PC-3 (cell line): ENCODE measurements around the gene TSPYL2. TPM values are rescaled to one million over a fixed set of nuclear protein-coding genes. Genes with fewer than 3 reads are reported as not detected.

Source experiments
- ATAC-seq: fragments of 200-7000 bp; cut with Tn5 transposase; 2 replicates; pipeline ENCODE4 v1.9.1; 2020; ENCODE audit warnings: mild to moderate bottlenecking, moderate library complexity
- BruUV-seq: library from RNA; stranded (reverse); fragments of 400-500 nt; replicated peaks from 2 replicates; lab custom pipeline; 2021; lab: Mats Ljungman, UMichigan
- CTCF ChIA-PET: fragments of 300-600 bp; sonication (Branson Sonifier 250); formaldehyde crosslinking; loops from one replicate; lab custom pipeline; 2022; ENCODE audit warnings: antibody characterized with exemption; lab: Charles Lee
- POLR2A ChIA-PET: fragments of 300-600 bp; sonication (Branson Sonifier 250); formaldehyde crosslinking; loops from one replicate; lab custom pipeline; 2022; ENCODE audit warnings: antibody characterized with exemption; ENCODE audit not compliant: unreplicated experiment; lab: Charles Lee
- DNase-seq: peaks from one replicate; pipeline ENCODE4 v3.0.0-alpha.2; 2015
- H2AFZ ChIP-seq: fragments of 300-600 bp; sonication (generic); 2 replicates; pipeline ENCODE4 v1.6.0; 2016; ENCODE audit warnings: antibody characterized with exemption, low read length
- H3F3A ChIP-seq: fragments of 300-600 bp; sonication (generic); one replicate; pipeline ENCODE4 v1.6.0; 2017; ENCODE audit warnings: antibody characterized with exemption, low read length, control low read depth, mild to moderate bottlenecking; ENCODE audit not compliant: unreplicated experiment
- H3K27ac ChIP-seq: fragments of 300-600 bp; sonication (generic); 2 replicates; pipeline ENCODE4 v1.5.1; 2016; ENCODE audit warnings: mild to moderate bottlenecking, low read length
- H3K27me3 ChIP-seq: fragments of 300-600 bp; sonication (generic); 2 replicates; pipeline ENCODE4 v1.6.1; 2016; ENCODE audit warnings: low read length, mixed read lengths
- H3K36me3 ChIP-seq: fragments of 300-600 bp; sonication (generic); 2 replicates; pipeline ENCODE4 v1.6.1; 2016; ENCODE audit warnings: low read depth, mixed run types, low read length, mixed read lengths
- H3K4me1 ChIP-seq: fragments of 300-600 bp; sonication (generic); 2 replicates; pipeline ENCODE4 v1.5.1; 2016; ENCODE audit warnings: low read length; ENCODE audit not compliant: insufficient read depth
- H3K4me2 ChIP-seq: fragments of 300-600 bp; sonication (generic); 2 replicates; pipeline ENCODE4 v1.6.0; 2016; ENCODE audit warnings: low read length
- H3K4me3 ChIP-seq: fragments of 300-600 bp; sonication (generic); 2 replicates; pipeline ENCODE4 v1.5.1; 2016; ENCODE audit warnings: mild to moderate bottlenecking, low read length, mixed read lengths
- H3K79me2 ChIP-seq: fragments of 300-600 bp; sonication (generic); 2 replicates; pipeline ENCODE4 v1.6.1; 2017; ENCODE audit warnings: low read length, mixed read lengths
- H3K9ac ChIP-seq: fragments of 300-600 bp; sonication (generic); 2 replicates; pipeline ENCODE4 v1.6.0; 2016; ENCODE audit warnings: mild to moderate bottlenecking, low read length
- H3K9me2 ChIP-seq: fragments of 300-600 bp; sonication (generic); replicated peaks from 2 replicates; pipeline ENCODE4 v1.6.1; 2016; ENCODE audit warnings: mixed run types, low read length, mixed read lengths
- H3K9me3 ChIP-seq: fragments of 300-600 bp; sonication (generic); 2 replicates; pipeline ENCODE4 v1.6.1; 2016; ENCODE audit warnings: low read length, mixed read lengths
- H4K20me1 ChIP-seq: fragments of 300-600 bp; sonication (generic); 2 replicates; pipeline ENCODE4 v1.6.1; 2016; ENCODE audit warnings: low read length, mixed read lengths
- CTCF ChIP-seq: fragments of 300-600 bp; sonication (generic); conservative IDR thresholded peaks from 2 replicates; pipeline ENCODE4 v1.5.1; 2017; ENCODE audit warnings: antibody characterized with exemption, low read depth, mild to moderate bottlenecking, low read length
- EZH2 ChIP-seq: fragments of 300-600 bp; sonication (generic); IDR thresholded peaks from one replicate; pipeline ENCODE4 v1.6.1; 2017; ENCODE audit warnings: antibody characterized with exemption, mild to moderate bottlenecking, low read length; ENCODE audit not compliant: unreplicated experiment
- EZH2phosphoT487 ChIP-seq: fragments of 300-600 bp; sonication (generic); IDR thresholded peaks from 2 replicates; pipeline ENCODE4 v1.6.1; 2018; ENCODE audit warnings: mild to moderate bottlenecking, antibody characterized with exemption, low read length, borderline replicate concordance
- intact Hi-C: fragments of 100-400 bp; cut with micrococcal nuclease; formaldehyde crosslinking; loops from 2 replicates; pipeline ENCODE4 v1.9.0; 2023
- total RNA-seq: library from RNA; depleted of rRNA; stranded (reverse); fragments of >200 nt; gene quantifications from 2 replicates; pipeline ENCODE4 v1.2.3, GENCODE V29; 2014

TSPYL2 gene
- total RNA-seq, 1 experiment from 2014 or later, result 22.4 TPM

DNA sequence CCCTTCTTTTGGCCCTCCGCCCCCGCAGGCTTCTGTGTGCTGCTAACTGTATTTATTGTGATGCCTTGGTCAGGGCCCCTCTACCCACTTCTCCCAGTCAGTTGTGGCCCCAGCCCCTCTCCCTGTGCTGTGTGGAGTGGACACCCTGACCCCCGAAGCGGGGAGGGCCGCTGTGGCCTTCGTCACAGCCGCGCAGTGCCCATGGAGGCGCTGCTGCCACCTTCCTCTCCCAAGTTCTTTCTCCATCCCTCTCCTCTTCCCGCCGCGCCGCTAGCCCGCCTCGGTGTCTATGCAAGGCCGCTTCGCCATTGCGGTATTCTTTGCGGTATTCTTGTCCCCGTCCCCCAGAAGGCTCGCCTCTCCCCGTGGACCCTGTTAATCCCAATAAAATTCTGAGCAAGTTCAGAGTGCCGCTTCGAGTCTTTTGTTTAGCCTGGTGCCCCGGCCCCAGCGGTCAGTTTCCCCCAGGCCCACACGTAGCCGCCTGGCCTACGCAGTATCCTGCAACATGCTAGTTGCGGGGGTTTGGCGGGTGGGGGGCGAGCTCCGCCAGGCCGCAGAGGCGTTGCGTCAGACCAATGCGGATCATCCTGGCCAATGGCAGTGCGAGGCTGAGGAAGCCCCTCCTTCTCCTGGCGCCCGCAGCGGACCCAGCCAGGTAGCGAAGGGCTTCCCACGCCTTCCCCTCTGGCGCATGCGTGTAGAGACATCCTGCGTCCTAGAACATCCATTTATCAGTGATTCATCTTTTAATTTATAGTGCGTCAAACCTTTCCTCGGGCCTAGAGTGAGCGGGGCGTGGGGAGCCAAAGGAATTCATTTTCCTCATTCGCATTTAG, 6.2 kb downstream of the TSPYL2 start:
- ChIA-PET CTCF (interaction anchor here (0.6 kb wide), 1 partner anchor 40 kb away, joined by 3 read pairs; no protein-coding TSS in a partner anchor), POLR2A (no interaction called here)
- no peaks in the 10 kb centered on the region for H3K27me3 ChIP-seq
- peaks cover 8% of the 10 kb centered on the region for H3K36me3 ChIP-seq
- H3K4me3 ChIP-seq, result peak overlapping the region; percentile 81
- peaks cover 11% of the 10 kb centered on the region for H3K4me1 ChIP-seq
- no peaks in the 10 kb centered on the region for H3K9me3 ChIP-seq
- peaks cover 12% of the 10 kb centered on the region for H3K79me2 ChIP-seq
- TF ChIP-seq CTCF (no peak), EZH2phosphoT487 (no peak), EZH2 (no peak)
- no peaks in the 10 kb centered on the region for H3F3A ChIP-seq
- TSS peak; percentile 75 for BruUV-seq
- intact Hi-C loops, result no loop called here
- peaks cover 8% of the 10 kb centered on the region for H4K20me1 ChIP-seq
- H3K4me2 ChIP-seq, result peak overlapping the region; percentile 99
- H2AFZ ChIP-seq, result peak overlapping the region; percentile 92
- H3K9me2 ChIP-seq, result no peaks in the 10 kb centered on the region
- peak overlapping the region; percentile 86 for H3K27ac ChIP-seq
- H3K9ac ChIP-seq, result peak overlapping the region; percentile 82
- ATAC-seq (peak; percentile 79), DNase-seq (peak; percentile 89)

GRCh38 chrX:53089224-53089842, 7.2 kb downstream of the TSPYL2 start:
- POLR2A ChIA-PET, result no interaction called here
- peaks cover 8% of the 10 kb centered on the region for H3K36me3 ChIP-seq
- intact Hi-C loops, result loop anchor here (1.0 kb wide), 1 partner anchor 18 kb away; no protein-coding TSS in a partner anchor
- no peaks in the 10 kb centered on the region for H3K9me3 ChIP-seq
- peak overlapping the region; percentile 99 for H3K4me2 ChIP-seq
- no peaks in the 10 kb centered on the region for H4K20me1 ChIP-seq
- H3K9me2 ChIP-seq, result no peaks in the 10 kb centered on the region
- ATAC-seq (no peak), DNase-seq (peak; percentile 62)
- peaks cover 2% of the 10 kb centered on the region; the same call in 1 of the 2 replicates for H3K79me2 ChIP-seq
- peak overlapping the region; percentile 92 for H2AFZ ChIP-seq
- H3K9ac ChIP-seq, result peak overlapping the region; percentile 82
- BruUV-seq, result no TSS peak
- peak overlapping the region; percentile 86 for H3K27ac ChIP-seq
- H3K4me1 ChIP-seq, result peaks cover 13% of the 10 kb centered on the region
- CTCF ChIA-PET, result no interaction called here
- H3K27me3 ChIP-seq, result no peaks in the 10 kb centered on the region
- H3K4me3 ChIP-seq, result peak overlapping the region; percentile 81
- no peaks in the 10 kb centered on the region for H3F3A ChIP-seq
- TF ChIP-seq EZH2 (no peak), EZH2phosphoT487 (no peak), CTCF (peak; percentile 85)
